Esophagus muscularis mucosa (tissue), 4 donors: ENCODE measurements around the gene TBC1D9. TPM values are rescaled to one million over a fixed set of nuclear protein-coding genes. Genes with fewer than 3 reads are reported as not detected.

Experiments used
- DNase-seq: peaks from one replicate; pipeline ENCODE4 v3.0.0-alpha.2; 2017; ENCODE audit errors: extremely low spot score
- H3K27ac ChIP-seq, 4 donors: fragments of 200-600 bp; sonication (generic); replicated peaks in 1 of 4; 1 replicate in 3 of 4; 2 replicates in 1 of 4; pipeline ENCODE4 v1.5.1; 2016 to 2019; ENCODE audit warnings: mild to moderate bottlenecking in 1 of 4
- H3K27me3 ChIP-seq, 4 donors: fragments of 200-600 bp; sonication (generic); one replicate each; pipeline versions ENCODE4 v1.5.1 to v1.6.0; 2016 to 2019
- H3K36me3 ChIP-seq, 4 donors: fragments of 200-600 bp; sonication (generic); one replicate each; pipeline ENCODE4 v1.5.1; 2016 to 2019
- H3K4me1 ChIP-seq, 4 donors: fragments of 200-600 bp; sonication (generic); one replicate each; pipeline ENCODE4 v1.5.1; 2016 to 2019
- H3K4me3 ChIP-seq, 4 donors: fragments of 200-600 bp; sonication (generic); 1 replicate in 2 of 4; 2 replicates in 2 of 4; pipeline ENCODE4 v1.5.1; 2016 to 2019; ENCODE audit warnings: mild to moderate bottlenecking in 4 of 4, moderate library complexity in 1 of 4
- H3K9me3 ChIP-seq, 4 donors: fragments of 200-600 bp; sonication (generic); 1 replicate in 3 of 4; 2 replicates in 1 of 4; pipeline ENCODE4 v1.5.1; 2016 to 2019
- EP300 ChIP-seq: sonication (generic); formaldehyde crosslinking; IDR thresholded peaks from one replicate; pipeline ENCODE4 v1.6.1; 2017; ENCODE audit warnings: antibody characterized with exemption
- POLR2A ChIP-seq: fragments of 450-650 bp; IDR thresholded peaks from one replicate; pipeline ENCODE4 v1.6.1; 2017; ENCODE audit warnings: antibody characterized with exemption, moderate library complexity, mild to moderate bottlenecking, low read depth
- POLR2AphosphoS5 ChIP-seq, 2 donors: sonication (generic); formaldehyde crosslinking; IDR thresholded peaks; one replicate each; pipeline ENCODE4 v1.6.1; 2017; ENCODE audit warnings: antibody characterized with exemption in 2 of 2
- WGBS: methylation state at CpG from one replicate; pipeline ENCODE4 v1.1.5; 2018; 5-methylcytosine and 5-hydroxymethylcytosine counted together
- intact Hi-C: fragments of 100-400 bp; cut with DNase I; formaldehyde crosslinking; loops from one replicate; pipeline ENCODE4 v1.15.1; 2023
- total RNA-seq, 4 donors: library from RNA; depleted of rRNA; stranded (reverse); fragments of >200 nt; gene quantifications; one replicate each; pipeline versions ENCODE4 v1.1.0 to v1.2.1, GENCODE V29; 2016
- TF ChIP-seq, protein P1 (sequence below), 3 experiments: fragments of 200-600 bp in 2 of 3; fragments of 450-650 bp in 1 of 3; sonication (generic) in 2 of 3; IDR thresholded peaks; one replicate each; pipeline ENCODE4 v1.5.1; 2017 to 2019; ENCODE audit warnings: antibody characterized with exemption in 3 of 3, mild to moderate bottlenecking in 2 of 3, moderate library complexity in 1 of 3

The TBC1D9 gene
- total RNA-seq, 4 donors from 2014 or later = 15.4 to 23.8 (median 21.3) TPM

- Histone ChIP-seq H3K27ac (no peak overlapping the region), H3K4me3 (no peak overlapping the region), H3K9me3 (no peaks in the 10 kb centered on the region), H3K36me3 (peaks cover 0 to 51% (median 22%) of the 10 kb centered on the region in 4 donors), H3K4me1 (no peaks in the 10 kb centered on the region), H3K27me3 (no peaks in the 10 kb centered on the region)
- no peak for DNase-seq
- TF ChIP-seq POLR2AphosphoS5 (IDR thresholded peaks at IDR 0.05) = no peak
- no peak for TF ChIP-seq EP300
- no peak for TF ChIP-seq POLR2A
- TF ChIP-seq, protein P1, sequence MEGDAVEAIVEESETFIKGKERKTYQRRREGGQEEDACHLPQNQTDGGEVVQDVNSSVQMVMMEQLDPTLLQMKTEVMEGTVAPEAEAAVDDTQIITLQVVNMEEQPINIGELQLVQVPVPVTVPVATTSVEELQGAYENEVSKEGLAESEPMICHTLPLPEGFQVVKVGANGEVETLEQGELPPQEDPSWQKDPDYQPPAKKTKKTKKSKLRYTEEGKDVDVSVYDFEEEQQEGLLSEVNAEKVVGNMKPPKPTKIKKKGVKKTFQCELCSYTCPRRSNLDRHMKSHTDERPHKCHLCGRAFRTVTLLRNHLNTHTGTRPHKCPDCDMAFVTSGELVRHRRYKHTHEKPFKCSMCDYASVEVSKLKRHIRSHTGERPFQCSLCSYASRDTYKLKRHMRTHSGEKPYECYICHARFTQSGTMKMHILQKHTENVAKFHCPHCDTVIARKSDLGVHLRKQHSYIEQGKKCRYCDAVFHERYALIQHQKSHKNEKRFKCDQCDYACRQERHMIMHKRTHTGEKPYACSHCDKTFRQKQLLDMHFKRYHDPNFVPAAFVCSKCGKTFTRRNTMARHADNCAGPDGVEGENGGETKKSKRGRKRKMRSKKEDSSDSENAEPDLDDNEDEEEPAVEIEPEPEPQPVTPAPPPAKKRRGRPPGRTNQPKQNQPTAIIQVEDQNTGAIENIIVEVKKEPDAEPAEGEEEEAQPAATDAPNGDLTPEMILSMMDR (IDR thresholded peaks at IDR 0.05) = no peak
- intact Hi-C loops = no loop called here
- WGBS = 92% methylated on average over 10 of the region's 10 CpGs
These were observed 122.2 kb downstream of the TBC1D9 start for GRCh38 chr4:140633951-140634350.

- intact Hi-C loops = no loop called here
- Histone ChIP-seq H3K27ac (no peak overlapping the region), H3K4me1 (no peaks in the 10 kb centered on the region), H3K27me3 (no peaks in the 10 kb centered on the region), H3K9me3 (no peaks in the 10 kb centered on the region), H3K4me3 (no peak overlapping the region), H3K36me3 (peaks cover 0 to 51% (median 20%) of the 10 kb centered on the region in 4 donors)
- TF ChIP-seq EP300 = no peak
- TF ChIP-seq, protein P1 (IDR thresholded peaks at IDR 0.05) = no peak
- no peak for TF ChIP-seq POLR2A
- TF ChIP-seq POLR2AphosphoS5 (IDR thresholded peaks at IDR 0.05) = no peak
- DNase-seq = no peak
- 91% methylated on average over 2 of the region's 2 CpGs for WGBS
These were observed 123.1 kb downstream of the TBC1D9 start for GRCh38 chr4:140633124-140633523.

DNA sequence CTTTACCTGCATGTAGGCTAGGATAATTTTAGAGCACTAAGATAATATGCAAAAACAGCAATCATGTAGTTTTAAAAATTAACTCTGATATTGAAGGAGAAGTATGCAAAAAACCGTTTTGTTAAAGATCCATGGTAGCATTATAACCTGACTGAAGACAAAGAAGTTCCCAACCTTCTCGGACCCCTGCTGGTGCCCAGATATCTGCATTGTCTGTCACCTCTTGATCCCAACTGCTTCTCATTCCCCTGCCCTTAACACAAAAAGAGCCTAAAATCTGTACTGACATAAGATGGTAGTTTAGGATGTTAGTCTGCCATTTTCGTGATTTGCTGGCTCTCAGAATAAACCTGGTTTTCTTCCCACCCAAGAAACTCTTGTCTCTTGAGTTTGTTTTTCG lies 125.9 kb downstream of the TBC1D9 start:
- 80% methylated on average over 4 of the region's 4 CpGs for WGBS
- Histone ChIP-seq H3K27ac (no peak overlapping the region), H3K36me3 (peaks cover 0 to 63% (median 29%) of the 10 kb centered on the region in 4 donors), H3K27me3 (no peaks in the 10 kb centered on the region), H3K9me3 (no peaks in the 10 kb centered on the region), H3K4me1 (no peaks in the 10 kb centered on the region), H3K4me3 (no peak overlapping the region)
- TF ChIP-seq POLR2AphosphoS5 (IDR thresholded peaks at IDR 0.05) (no peak), EP300 (no peak), POLR2A (no peak)
- TF ChIP-seq, protein P1 (IDR thresholded peaks at IDR 0.05) = no peak
- DNase-seq = no peak
- intact Hi-C loops = no loop called here

DNA sequence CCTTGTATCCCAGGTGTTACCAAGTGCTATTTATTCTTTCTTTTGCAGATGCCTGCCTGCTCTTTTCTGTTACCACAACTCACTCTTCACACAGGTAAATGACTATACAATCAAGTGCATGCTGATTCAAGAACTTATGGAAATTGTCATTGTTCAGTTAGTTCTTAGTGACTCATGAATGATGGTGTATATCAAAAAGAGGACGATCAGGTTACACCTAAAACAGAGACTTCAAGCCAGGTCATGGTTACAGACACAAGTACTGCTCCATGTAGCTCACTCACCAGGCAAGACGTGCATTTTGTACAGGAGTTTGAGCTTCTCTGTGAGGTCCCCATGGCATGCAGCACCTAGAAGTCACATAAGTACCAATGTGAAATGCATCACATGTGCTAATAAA lies 128.2 kb downstream of the TBC1D9 start:
- no peak for DNase-seq
- H3K4me3 ChIP-seq = no peak overlapping the region
- no peaks in the 10 kb centered on the region for H3K4me1 ChIP-seq
- TF ChIP-seq EP300 (no peak), POLR2A (no peak), POLR2AphosphoS5 (IDR thresholded peaks at IDR 0.05) (no peak)
- TF ChIP-seq, protein P1 (IDR thresholded peaks at IDR 0.05) = no peak
- H3K27me3 ChIP-seq = no peaks in the 10 kb centered on the region
- 83% methylated on average over 2 of the region's 2 CpGs for WGBS
- H3K36me3 ChIP-seq = peaks cover 0 to 77% (median 38%) of the 10 kb centered on the region in 4 donors
- no peaks in the 10 kb centered on the region for H3K9me3 ChIP-seq
- H3K27ac ChIP-seq = no peak overlapping the region
- intact Hi-C loops = no loop called here
